NCI-H128 (cell line): ENCODE data around the gene MAP2K6.
"Not testable (repeated sequence)": the region's sequence is repeated elsewhere in the genome, so short reads cannot be mapped to it uniquely, and the experiment has no call there.

ENCODE experiments used
- DNase-seq: peaks from one replicate; lab custom pipeline; 2025; ENCODE audit not compliant: unreplicated experiment; lab: John Stamatoyannopoulos, UW

The MAP2K6 gene

DNA sequence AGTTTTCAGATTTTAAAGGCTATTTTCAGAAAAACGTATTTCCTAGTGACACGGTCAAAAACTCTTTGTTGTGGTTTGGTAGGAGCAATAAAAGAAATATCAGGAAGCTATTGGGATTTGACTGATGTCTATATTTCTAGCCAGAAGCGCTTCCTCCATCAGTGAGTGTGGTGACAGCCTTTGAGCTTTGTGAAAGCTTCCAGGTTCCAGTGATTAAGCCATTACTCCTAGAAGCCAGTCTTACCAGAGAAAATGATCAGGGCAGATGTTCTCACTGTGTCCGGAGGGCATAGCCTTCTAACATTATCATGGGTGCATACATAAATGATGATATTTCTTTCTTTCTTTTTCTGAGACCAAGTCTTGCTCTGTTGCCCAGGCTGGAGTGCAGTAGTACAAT, 39.6 kb downstream of the MAP2K6 start:
- DNase-seq = no peak

- no peak for DNase-seq
Measured at GRCh38 chr17:69455040-69455439, 40.5 kb downstream of the MAP2K6 start.

GRCh38 chr17:69457603-69458002, 43.1 kb downstream of the MAP2K6 start:
- no peak for DNase-seq

DNA sequence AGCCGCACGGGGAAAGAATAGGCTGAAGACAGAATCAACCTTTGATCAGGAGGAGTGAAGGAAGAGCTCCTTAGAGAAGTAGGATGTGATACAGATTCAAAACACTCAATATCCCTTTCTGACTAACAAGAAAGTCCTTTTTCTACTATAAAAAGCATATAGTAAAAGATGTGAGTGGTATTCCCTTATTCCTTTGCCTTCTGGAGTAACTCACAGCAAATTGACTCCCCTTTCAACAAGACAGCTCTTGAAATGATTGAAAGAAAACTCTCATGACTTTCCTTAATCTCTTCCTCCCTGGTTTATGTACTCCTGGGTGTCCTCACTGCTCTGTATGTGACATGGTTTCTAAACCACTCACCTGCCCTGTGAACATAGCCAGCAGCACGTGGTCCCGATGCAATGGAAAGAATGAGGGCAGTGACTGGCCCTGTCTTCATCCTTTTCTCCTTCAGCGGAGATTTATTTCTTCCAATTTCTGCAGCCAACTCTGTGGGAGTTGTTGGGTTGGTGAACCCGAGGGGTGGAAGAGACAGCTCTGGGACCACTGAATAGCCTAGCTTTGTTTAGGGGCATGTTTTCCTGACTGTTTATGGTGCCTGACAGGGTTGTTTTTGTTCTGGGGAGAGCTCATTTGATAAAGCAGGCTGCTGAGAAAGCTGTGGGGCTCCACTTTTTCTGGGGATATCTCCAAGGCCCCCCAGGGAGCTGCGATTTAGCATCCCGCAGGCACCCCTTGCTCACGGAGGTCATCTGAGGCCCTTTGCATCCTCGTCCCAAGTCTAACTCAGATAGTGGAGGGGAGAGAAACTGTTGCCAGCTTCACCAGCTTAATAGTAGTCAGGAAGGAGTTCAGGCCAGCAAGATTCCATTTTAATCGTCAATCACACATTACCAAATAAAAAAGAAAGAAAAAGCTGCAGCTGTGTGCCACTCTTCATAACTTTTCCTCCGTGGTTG, 46.7 kb downstream of the MAP2K6 start:
- DNase-seq = no peak

DNA sequence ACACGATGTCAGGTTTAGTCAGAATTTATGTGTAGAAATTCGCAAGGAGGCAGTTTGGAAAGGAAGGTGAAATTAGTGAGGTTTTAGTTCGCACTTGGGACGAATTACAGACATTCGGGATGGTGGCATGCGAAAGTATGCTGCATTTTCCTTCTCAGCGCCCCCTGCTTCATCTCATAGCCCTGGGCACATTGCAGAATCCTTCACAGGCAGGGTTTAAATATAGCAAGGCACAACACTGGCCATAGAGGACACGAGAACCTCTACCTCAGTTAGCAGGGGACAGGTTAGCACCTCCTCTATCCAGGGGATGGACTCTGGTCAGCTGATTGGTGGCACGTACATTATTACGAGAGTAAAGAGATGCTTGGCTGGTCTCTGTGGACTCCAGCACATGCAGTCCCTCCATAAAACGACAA, 47.5 kb downstream of the MAP2K6 start:
- DNase-seq = no peak

DNA sequence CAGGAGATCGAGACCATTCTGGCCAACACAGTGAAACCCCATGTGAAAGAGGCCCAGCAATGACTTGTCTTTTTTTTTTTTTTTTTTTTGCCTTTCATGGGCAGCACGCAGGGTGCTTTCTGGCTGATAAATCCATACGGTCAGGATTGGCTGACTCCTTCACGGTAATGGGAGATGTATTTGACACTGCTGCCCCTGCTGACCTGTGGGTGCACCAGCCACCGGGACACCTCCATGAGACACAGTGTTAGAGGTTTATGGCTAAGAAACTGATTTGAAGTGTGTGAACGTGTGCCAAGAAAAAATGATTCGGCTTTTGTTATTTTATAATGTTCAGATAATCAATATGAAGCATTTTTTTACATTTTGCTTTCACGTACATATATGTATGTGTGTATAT, 48.4 kb downstream of the MAP2K6 start:
- DNase-seq = no peak

DNA sequence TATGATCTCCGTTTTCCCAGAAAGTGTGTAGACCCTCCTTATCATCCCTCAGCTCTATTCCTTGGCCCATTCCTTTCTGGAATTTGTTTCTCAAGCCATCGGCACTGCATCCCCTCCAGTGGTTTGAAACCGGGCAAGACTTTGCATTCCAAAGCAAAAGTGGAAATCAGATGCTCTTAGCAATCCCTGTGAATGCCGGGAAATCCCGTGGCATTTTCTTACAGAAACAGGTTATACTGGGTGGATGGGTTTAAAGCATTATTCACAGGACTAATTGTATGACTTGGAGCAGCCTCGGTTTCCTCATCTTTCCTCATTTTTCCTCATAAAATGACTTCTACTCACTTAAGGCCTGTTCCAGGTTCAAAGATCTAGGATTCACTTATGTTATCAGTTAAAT, 52.0 kb downstream of the MAP2K6 start:
- DNase-seq = no peak

- DNase-seq = no peak
Measured at GRCh38 chr17:69466905-69467667, 52.6 kb downstream of the MAP2K6 start.

- no peak for DNase-seq
Measured at GRCh38 chr17:69468207-69468606, 53.7 kb downstream of the MAP2K6 start.

DNA sequence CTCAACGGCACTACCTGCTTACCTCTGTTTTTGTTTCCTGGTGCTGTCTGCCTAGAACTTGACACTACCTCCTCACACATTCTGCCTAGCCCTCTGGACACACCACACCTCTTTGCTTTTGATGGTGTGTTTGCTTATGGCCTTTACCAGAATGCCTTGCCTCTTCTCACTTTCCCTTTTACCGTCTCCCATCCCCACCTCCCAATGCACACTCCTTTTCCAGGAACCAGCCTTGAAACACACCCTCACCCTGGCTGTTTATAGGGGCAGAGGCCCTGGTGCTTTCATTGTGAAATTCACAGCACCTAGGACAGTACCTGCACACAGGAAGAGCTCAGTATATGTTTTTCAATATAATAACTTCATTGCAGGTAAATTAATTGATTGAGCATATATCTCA, 56.2 kb downstream of the MAP2K6 start:
- DNase-seq = no peak

GRCh38 chr17:69471406-69471805, 56.9 kb downstream of the MAP2K6 start:
- DNase-seq = no peak

DNA sequence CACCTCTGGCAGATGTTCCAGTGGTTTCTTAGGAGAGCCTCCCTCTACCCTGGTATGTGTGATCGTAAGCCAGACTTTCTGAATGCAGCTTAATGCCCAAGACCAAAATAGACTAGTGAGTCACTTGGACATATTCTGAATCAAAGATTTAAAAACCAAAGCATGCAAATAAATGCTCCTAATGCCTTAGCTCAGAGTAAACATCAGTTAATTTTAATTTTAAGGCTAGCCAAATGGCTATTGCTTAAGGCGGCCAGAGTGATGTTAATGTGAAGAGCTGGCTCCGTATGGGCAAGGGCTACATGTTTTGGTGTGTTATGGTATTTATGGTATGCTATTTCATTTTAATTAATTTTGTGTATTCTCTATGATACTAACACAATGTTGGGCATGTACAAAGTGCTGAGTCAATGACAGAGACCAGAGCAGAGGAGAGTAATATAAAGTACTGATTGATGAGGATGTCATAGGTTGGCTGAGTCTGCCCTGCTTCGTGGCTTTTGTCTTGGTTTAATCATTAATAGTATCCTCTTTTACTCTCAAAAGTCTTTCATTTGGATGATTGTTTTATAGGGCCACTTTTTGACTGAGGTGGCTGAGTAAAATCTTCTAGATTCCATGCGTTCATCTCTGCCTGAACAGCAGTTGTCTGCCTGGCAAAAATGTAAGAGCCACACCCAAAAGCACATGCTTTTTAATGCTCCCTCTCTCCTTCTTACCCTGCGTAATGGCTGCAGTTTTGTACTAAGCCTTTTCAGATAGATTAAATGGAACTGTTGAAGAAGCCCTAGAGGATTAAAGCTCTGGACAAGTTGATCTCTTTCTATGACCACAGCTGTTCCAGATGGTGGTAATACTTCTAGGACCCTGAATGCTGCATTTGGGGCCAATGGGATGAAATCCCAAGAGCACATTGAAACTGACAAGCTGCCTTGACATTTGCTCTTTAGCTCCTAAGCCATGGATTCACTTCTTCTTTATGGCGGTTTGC, 59.6 kb downstream of the MAP2K6 start:
- no peak for DNase-seq

- no peak for DNase-seq
Measured at GRCh38 chr17:69477204-69477902, 62.9 kb downstream of the MAP2K6 start.

DNA sequence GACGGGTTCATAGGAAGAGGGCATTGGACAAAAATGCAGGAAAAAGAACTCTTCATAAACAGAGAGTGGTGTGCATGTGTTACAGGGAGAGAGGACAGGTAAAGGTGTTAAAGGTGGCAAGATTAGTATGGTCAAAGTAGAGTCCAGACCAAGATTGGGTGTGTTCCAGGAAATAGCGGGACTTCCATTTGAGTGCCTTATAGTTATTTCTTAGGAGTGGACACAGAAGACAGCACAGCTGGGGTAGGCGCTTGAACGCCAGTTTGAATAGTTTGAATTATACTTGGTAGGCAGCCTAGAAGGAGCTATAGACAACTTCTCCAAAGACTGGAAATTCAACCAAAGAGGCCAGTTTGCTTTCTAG, 63.4 kb downstream of the MAP2K6 start:
- DNase-seq = no peak

- DNase-seq = no peak
Measured at GRCh38 chr17:69478916-69479315, 64.4 kb downstream of the MAP2K6 start.

DNA sequence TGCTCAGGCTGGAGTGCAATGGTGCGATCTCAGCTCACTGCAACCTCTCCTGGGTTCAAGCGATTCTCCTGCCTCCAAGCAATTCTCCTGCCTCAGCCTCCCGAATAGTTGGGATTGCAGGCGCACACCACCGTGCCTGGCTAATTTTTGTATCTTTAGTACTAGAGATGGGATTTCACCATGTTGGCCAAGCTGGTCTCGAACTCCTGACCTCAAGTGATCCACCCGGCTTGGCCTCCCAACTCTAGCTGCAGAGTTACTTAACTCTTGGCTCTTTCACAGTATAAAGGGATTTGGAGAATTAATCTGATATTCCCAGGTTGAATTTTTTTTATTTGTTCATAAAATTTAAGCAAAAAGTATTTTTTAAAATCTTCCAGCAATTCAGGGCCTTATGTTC, 65.3 kb downstream of the MAP2K6 start:
- DNase-seq = not testable (repeated sequence)

GRCh38 chr17:69480245-69480644, 65.7 kb downstream of the MAP2K6 start:
- DNase-seq = no peak

- DNase-seq = no peak
Measured at GRCh38 chr17:69485251-69485661, 70.8 kb downstream of the MAP2K6 start.

- no peak for DNase-seq
Measured at GRCh38 chr17:69485901-69486643, 71.6 kb downstream of the MAP2K6 start.
